C4-2B (cell line): ENCODE results near the gene DHX16.

Experiments
- CTCF ChIP-seq: fragments of 450-650 bp; conservative IDR thresholded peaks from 2 replicates; pipeline ENCODE4 v1.5.1; 2017; ENCODE audit warnings: mild to moderate bottlenecking
- ZFX ChIP-seq: fragments of 450-650 bp; IDR thresholded peaks from 2 replicates; pipeline ENCODE4 v1.6.1; 2017

GRCh38 chr6:30683183-30683979, 10.6 kb upstream of the DHX16 start:
- TF ChIP-seq CTCF = no peak
- no peak for TF ChIP-seq ZFX
